GM21360 (cell line): ENCODE measurements around the gene USP37.

Source experiments
- ATAC-seq: cut with Tn5 transposase; IDR thresholded peaks from one replicate; pipeline ENCODE4 v1.9.1; 2021; ENCODE audit warnings: mild to moderate bottlenecking, moderate library complexity; ENCODE audit not compliant: unreplicated experiment

USP37 gene

GRCh38 chr2:218477247-218477646 is 90.9 kb downstream of the USP37 start:
- ATAC-seq = no peak

- no peak for ATAC-seq
Observed at GRCh38 chr2:218476676-218477075, 91.5 kb downstream of the USP37 start.

- ATAC-seq = no peak
Observed at GRCh38 chr2:218474527-218474926, 93.6 kb downstream of the USP37 start.

- ATAC-seq = no peak
Observed at GRCh38 chr2:218472988-218473387, 95.2 kb downstream of the USP37 start.

- ATAC-seq = no peak
Observed at GRCh38 chr2:218471982-218472381, 96.2 kb downstream of the USP37 start.

- no peak for ATAC-seq
Observed at GRCh38 chr2:218471036-218471435, 97.1 kb downstream of the USP37 start.

GRCh38 chr2:218470448-218470847 is 97.7 kb downstream of the USP37 start:
- ATAC-seq = no peak

- ATAC-seq = no peak
Observed at GRCh38 chr2:218465987-218466633, 102.0 kb downstream of the USP37 start.

GRCh38 chr2:218458598-218458997 is 109.6 kb downstream of the USP37 start:
- no peak for ATAC-seq

- ATAC-seq = no peak
Observed at GRCh38 chr2:218456849-218457248, 111.3 kb downstream of the USP37 start.

GRCh38 chr2:218452079-218452478 is 116.1 kb downstream of the USP37 start:
- no peak for ATAC-seq

GRCh38 chr2:218448934-218449333 is 119.2 kb downstream of the USP37 start:
- ATAC-seq = no peak

GRCh38 chr2:218447072-218447471 is 121.1 kb downstream of the USP37 start:
- no peak for ATAC-seq

GRCh38 chr2:218446547-218446946 is 121.6 kb downstream of the USP37 start:
- no peak for ATAC-seq

GRCh38 chr2:218445602-218446001 is 122.5 kb downstream of the USP37 start:
- ATAC-seq = no peak

GRCh38 chr2:218444692-218445357 is 123.3 kb downstream of the USP37 start:
- no peak for ATAC-seq

GRCh38 chr2:218438596-218438995 is 129.6 kb downstream of the USP37 start:
- no peak for ATAC-seq

- ATAC-seq = no peak
Observed at GRCh38 chr2:218437969-218438368, 130.2 kb downstream of the USP37 start.

GRCh38 chr2:218436992-218437391 is 131.2 kb downstream of the USP37 start:
- no peak for ATAC-seq

GRCh38 chr2:218435003-218435982 is 132.9 kb downstream of the USP37 start:
- no peak for ATAC-seq

- ATAC-seq = no peak
Observed at GRCh38 chr2:218434456-218434855, 133.7 kb downstream of the USP37 start.
